ENCODE data around the gene TMEM258. TPM values are rescaled to one million over a fixed set of nuclear protein-coding genes. Genes with fewer than 3 reads are reported as not detected.

TMEM258 gene
- total and polyA plus RNA-seq, 2 experiments from 2014 or later = 71.3 to 519 TPM

DNA sequence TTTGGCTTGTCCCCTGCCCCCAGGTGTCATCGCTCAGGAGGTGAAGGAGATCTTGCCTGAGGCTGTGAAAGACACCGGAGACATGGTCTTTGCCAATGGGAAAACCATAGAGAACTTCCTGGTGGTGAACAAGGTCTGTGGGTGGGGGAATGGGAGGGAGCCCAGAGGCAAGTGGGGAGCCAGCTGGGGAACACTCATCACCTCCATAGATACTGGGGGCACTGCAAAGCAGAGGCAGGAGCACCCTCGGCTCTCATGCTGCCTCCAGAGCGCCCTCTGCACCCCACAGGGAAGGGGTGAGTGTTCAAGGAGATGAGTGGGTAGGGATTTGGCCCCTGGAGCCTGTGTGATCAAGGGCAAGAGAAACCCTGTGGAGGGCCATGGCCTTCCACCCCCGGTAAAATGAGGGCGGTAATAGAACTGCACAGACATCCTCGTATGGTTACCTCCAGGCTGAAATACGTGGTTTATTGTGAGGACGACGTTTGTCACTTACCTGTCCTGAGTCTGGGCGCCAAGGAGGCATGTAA lies 14.0 kb downstream of the TMEM258 start:
- H3K4me3 Mint-ChIP-seq = no peak overlapping the region
- Histone ChIP-seq H3K9me2 (ENCODE audit: insufficient read depth) (no peaks in the 10 kb centered on the region), H2AFZ (no peak overlapping the region), H3K4me2 (no peak overlapping the region), H3K79me2 (replicated peaks; ENCODE audit: insufficient read depth) (no peaks in the 10 kb centered on the region), H3K36me3 (ENCODE audit: insufficient read depth) (no peaks in the 10 kb centered on the region), H4K20me1 (replicated peaks; ENCODE audit: insufficient read depth) (no peaks in the 10 kb centered on the region; the same call in 1 of the 2 replicates), H3K27ac (ENCODE audit: low read depth) (no peak overlapping the region), H3F3A (replicated peaks; ENCODE audit: low read depth) (0 out of 2 replicates have a peak, but pooled peaks cover 2% of the 10 kb centered on the region), H3K4me1 (ENCODE audit: insufficient read depth) (no peaks in the 10 kb centered on the region; the same call in 1 of the 2 replicates), H3K27me3 (ENCODE audit: insufficient read depth) (no peaks in the 10 kb centered on the region), H3K4me3 (no peak overlapping the region)
- no peak overlapping the region for H3K27ac Mint-ChIP-seq
- peaks cover 3% of the 10 kb centered on the region; the same call in 1 of the 3 replicates for H3K36me3 Mint-ChIP-seq (ENCODE audit: low read depth)
- H3K27me3 Mint-ChIP-seq (ENCODE audit: insufficient read depth, low read depth, poor library complexity) = peaks cover 14% of the 10 kb centered on the region
- TF ChIP-seq CTCF (conservative IDR thresholded peaks at IDR 0.05; ENCODE audit: low read depth in 2 of 2) (peak in 1 of 2 experiments; percentile 17; a peak in 2 of 4 replicates), ZNF114 (CRISPR knock-in tag; IDR thresholded peaks at IDR 0.05) (no peak), NANOG (IDR thresholded peaks at IDR 0.05; ENCODE audit: borderline replicate concordance) (no peak), EZH2 (IDR thresholded peaks at IDR 0.05; ENCODE audit: low read depth, unreplicated experiment) (no peak), STAT1 (IDR thresholded peaks at IDR 0.05; ENCODE audit: unreplicated experiment) (no peak), EZH2phosphoT487 (IDR thresholded peaks at IDR 0.05; ENCODE audit: unreplicated experiment) (no peak)
- TF ChIP-seq, protein P1, sequence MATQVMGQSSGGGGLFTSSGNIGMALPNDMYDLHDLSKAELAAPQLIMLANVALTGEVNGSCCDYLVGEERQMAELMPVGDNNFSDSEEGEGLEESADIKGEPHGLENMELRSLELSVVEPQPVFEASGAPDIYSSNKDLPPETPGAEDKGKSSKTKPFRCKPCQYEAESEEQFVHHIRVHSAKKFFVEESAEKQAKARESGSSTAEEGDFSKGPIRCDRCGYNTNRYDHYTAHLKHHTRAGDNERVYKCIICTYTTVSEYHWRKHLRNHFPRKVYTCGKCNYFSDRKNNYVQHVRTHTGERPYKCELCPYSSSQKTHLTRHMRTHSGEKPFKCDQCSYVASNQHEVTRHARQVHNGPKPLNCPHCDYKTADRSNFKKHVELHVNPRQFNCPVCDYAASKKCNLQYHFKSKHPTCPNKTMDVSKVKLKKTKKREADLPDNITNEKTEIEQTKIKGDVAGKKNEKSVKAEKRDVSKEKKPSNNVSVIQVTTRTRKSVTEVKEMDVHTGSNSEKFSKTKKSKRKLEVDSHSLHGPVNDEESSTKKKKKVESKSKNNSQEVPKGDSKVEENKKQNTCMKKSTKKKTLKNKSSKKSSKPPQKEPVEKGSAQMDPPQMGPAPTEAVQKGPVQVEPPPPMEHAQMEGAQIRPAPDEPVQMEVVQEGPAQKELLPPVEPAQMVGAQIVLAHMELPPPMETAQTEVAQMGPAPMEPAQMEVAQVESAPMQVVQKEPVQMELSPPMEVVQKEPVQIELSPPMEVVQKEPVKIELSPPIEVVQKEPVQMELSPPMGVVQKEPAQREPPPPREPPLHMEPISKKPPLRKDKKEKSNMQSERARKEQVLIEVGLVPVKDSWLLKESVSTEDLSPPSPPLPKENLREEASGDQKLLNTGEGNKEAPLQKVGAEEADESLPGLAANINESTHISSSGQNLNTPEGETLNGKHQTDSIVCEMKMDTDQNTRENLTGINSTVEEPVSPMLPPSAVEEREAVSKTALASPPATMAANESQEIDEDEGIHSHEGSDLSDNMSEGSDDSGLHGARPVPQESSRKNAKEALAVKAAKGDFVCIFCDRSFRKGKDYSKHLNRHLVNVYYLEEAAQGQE (IDR thresholded peaks at IDR 0.05; ENCODE audit: unreplicated experiment) = no peak
- no peak for DNase-seq (ENCODE audit: low spot score)
- 0 out of 3 replicates have a peak, but pooled peaks cover 3% of the 10 kb centered on the region for H3K9me3 Mint-ChIP-seq
- H3K4me1 Mint-ChIP-seq = peaks cover 14% of the 10 kb centered on the region
- ATAC-seq = no peak

DNA sequence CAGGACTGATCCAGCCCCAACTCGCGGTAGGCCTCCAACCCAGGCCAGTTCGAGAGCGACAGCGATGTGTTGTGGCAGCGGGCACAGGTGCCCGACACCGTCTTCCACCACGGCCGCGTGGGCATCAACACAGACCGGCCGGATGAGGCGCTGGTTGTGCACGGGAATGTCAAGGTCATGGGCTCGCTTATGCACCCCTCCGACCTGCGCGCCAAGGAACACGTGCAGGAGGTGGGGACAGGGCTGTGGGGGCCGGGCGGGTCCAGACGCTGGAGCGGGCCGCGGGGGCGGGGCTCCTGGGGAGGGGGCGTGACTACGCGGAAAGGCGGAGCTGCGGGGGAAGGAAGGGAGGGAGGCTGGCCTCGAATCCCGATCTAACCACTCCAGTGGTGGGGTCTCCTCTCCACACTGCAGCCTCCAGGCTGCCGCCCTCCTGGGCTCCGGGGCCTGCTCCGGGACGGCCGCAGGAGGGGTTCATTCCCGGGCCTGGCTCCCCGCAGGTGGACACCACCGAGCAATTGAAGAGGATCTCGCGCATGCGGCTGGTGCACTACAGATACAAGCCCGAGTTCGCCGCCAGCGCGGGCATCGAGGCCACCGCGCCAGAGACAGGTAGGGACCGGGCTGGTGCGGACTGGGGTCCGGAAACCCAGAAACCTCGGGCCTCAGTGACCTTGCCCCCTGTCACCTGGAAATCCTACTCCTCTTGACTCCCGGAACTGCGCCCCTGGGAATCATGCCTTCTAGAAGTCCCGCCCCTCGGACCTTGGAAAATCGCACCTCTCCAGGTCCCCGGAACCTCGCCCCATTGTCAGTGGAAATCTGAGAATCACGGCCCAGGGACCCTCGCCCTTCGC lies 14.9 kb downstream of the TMEM258 start:
- Histone ChIP-seq H3K4me1 (ENCODE audit: insufficient read depth) (no peaks in the 10 kb centered on the region; the same call in 1 of the 2 replicates), H3K9me2 (ENCODE audit: insufficient read depth) (no peaks in the 10 kb centered on the region), H3K36me3 (ENCODE audit: insufficient read depth) (no peaks in the 10 kb centered on the region), H3K4me2 (peak overlapping the region; percentile 48; the same call in 1 of the 2 replicates), H3K27ac (ENCODE audit: low read depth) (no peak overlapping the region), H3F3A (replicated peaks; ENCODE audit: low read depth) (0 out of 2 replicates have a peak, but pooled peaks cover 2% of the 10 kb centered on the region), H4K20me1 (replicated peaks; ENCODE audit: insufficient read depth) (no peaks in the 10 kb centered on the region; the same call in 1 of the 2 replicates), H3K4me3 (no peak overlapping the region), H3K79me2 (replicated peaks; ENCODE audit: insufficient read depth) (no peaks in the 10 kb centered on the region), H3K27me3 (ENCODE audit: insufficient read depth) (no peaks in the 10 kb centered on the region), H2AFZ (no peak overlapping the region)
- DNase-seq (ENCODE audit: low spot score) (peak; percentile 84), ATAC-seq (peak; percentile 70)
- peaks cover 14% of the 10 kb centered on the region for H3K4me1 Mint-ChIP-seq
- peaks cover 3% of the 10 kb centered on the region; the same call in 1 of the 3 replicates for H3K36me3 Mint-ChIP-seq (ENCODE audit: low read depth)
- H3K4me3 Mint-ChIP-seq = no peak overlapping the region
- H3K27me3 Mint-ChIP-seq (ENCODE audit: insufficient read depth, low read depth, poor library complexity) = peaks cover 10% of the 10 kb centered on the region
- no peak overlapping the region for H3K27ac Mint-ChIP-seq
- 0 out of 3 replicates have a peak, but pooled peaks cover 3% of the 10 kb centered on the region for H3K9me3 Mint-ChIP-seq
- TF ChIP-seq CREB1 (CRISPR knock-in tag; IDR thresholded peaks at IDR 0.05; ENCODE audit: low read depth) = no peak

Measured in GM23338 (cell line).